Cardiac muscle cell (in vitro differentiated cells and primary cell): ENCODE data around the gene PCDH9. TPM values are rescaled to one million over a fixed set of nuclear protein-coding genes. Genes with fewer than 3 reads are reported as not detected.

ENCODE experiments used
- DNase-seq, 2 donors: peaks; one replicate each; pipeline versions ENCODE4 v3.0.0 to v3.0.0-alpha.2; 2010 to 2017; ENCODE audit warnings: low read depth in 1 of 2, low spot score in 1 of 2
- H3K27ac ChIP-seq: fragments of 200-600 bp; sonication (generic); 2 replicates; pipeline ENCODE4 v1.5.1; 2016
- H3K27me3 ChIP-seq: fragments of 200-600 bp; sonication (generic); 2 replicates; pipeline ENCODE4 v1.6.0; 2016; ENCODE audit warnings: control low read depth
- H3K36me3 ChIP-seq: fragments of 200-600 bp; sonication (generic); 2 replicates; pipeline ENCODE4 v1.5.1; 2016; ENCODE audit warnings: control low read depth
- H3K4me1 ChIP-seq: fragments of 200-600 bp; sonication (generic); 2 replicates; pipeline ENCODE4 v1.8.1; 2017; ENCODE audit warnings: low read depth, mild to moderate bottlenecking, mixed run types
- H3K4me3 ChIP-seq: fragments of 200-600 bp; sonication (generic); 2 replicates; pipeline ENCODE4 v1.5.1; 2016; ENCODE audit warnings: mild to moderate bottlenecking
- H3K9me3 ChIP-seq: fragments of 200-600 bp; sonication (generic); 2 replicates; pipeline ENCODE4 v1.5.1; 2017; ENCODE audit warnings: low read depth, mild to moderate bottlenecking, control low read depth
- polyA plus RNA-seq: library from polyadenylated mRNA; unstranded; fragments of >200 nt; fragmentation: Nextera tagmentation; extraction: Ambion mirVana; gene quantifications from 2 replicates; pipeline ENCODE4 v1.2.1, GENCODE V29; 2016
- total RNA-seq: library from RNA; depleted of rRNA; stranded (reverse); fragments of >200 nt; gene quantifications from 2 replicates; pipeline ENCODE4 v1.2.3, GENCODE V29; 2016
- TF ChIP-seq, protein P1 (sequence below): IDR thresholded peaks from 2 replicates; pipeline ENCODE4 v1.5.1; 2012; ENCODE audit warnings: low read depth, mild to moderate bottlenecking, low read length

The PCDH9 gene
- total and polyA plus RNA-seq, 2 experiments from 2014 or later = 1.6 to 2.3 TPM

DNA sequence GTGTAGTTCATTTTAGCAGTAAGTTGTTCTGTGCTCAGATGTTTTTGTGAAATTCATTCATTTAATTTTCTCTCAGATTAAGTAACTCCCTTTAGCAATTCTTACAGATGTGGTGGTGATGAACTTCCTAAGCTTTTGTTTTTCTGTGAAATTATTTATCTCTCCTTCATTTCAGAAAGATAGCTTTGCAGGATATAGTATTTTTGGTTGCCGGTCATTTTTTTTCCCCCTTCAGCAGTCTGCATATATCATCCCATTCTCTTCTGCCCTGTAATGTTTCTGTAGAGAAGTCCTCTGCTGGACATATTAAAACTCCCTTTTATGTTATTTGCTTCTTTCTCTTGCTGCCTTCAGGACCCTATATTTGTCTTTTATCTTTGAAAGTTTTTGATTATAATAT, 470.2 kb downstream of the PCDH9 start:
- H3K4me3 ChIP-seq = no peak overlapping the region

DNA sequence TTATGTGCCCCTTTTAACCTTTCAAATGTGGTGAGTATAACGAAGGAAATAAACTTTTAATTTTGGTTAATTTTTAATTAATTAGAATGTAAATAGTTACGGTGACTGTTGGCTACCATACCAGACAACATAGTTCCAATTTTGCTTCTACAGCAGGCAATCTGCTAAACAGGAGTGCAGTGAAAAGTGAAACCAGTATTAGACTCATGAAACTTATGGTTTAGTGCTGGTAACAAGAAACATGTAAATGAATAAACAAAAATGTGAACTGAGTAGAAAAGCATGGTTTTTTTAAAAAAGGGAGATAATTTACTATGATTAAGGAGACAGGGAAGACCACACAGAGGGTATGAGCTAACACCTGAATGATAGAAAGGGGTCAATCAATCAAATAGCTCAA, 478.4 kb downstream of the PCDH9 start:
- Histone ChIP-seq H3K27me3 (no peaks in the 10 kb centered on the region), H3K9me3 (no peaks in the 10 kb centered on the region), H3K27ac (no peak overlapping the region), H3K36me3 (no peaks in the 10 kb centered on the region), H3K4me1 (no peaks in the 10 kb centered on the region), H3K4me3 (no peak overlapping the region)
- TF ChIP-seq, protein P1, sequence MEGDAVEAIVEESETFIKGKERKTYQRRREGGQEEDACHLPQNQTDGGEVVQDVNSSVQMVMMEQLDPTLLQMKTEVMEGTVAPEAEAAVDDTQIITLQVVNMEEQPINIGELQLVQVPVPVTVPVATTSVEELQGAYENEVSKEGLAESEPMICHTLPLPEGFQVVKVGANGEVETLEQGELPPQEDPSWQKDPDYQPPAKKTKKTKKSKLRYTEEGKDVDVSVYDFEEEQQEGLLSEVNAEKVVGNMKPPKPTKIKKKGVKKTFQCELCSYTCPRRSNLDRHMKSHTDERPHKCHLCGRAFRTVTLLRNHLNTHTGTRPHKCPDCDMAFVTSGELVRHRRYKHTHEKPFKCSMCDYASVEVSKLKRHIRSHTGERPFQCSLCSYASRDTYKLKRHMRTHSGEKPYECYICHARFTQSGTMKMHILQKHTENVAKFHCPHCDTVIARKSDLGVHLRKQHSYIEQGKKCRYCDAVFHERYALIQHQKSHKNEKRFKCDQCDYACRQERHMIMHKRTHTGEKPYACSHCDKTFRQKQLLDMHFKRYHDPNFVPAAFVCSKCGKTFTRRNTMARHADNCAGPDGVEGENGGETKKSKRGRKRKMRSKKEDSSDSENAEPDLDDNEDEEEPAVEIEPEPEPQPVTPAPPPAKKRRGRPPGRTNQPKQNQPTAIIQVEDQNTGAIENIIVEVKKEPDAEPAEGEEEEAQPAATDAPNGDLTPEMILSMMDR = no peak
- no peak for DNase-seq

More for the DNA sequence above, 470.2 kb downstream of the PCDH9 start:
- H3K27ac ChIP-seq = no peak overlapping the region
- DNase-seq = no peak
- TF ChIP-seq, protein P1 = no peak
- H3K4me1 ChIP-seq = no peaks in the 10 kb centered on the region
- no peaks in the 10 kb centered on the region for H3K36me3 ChIP-seq
- no peaks in the 10 kb centered on the region for H3K9me3 ChIP-seq
- no peaks in the 10 kb centered on the region for H3K27me3 ChIP-seq

DNA sequence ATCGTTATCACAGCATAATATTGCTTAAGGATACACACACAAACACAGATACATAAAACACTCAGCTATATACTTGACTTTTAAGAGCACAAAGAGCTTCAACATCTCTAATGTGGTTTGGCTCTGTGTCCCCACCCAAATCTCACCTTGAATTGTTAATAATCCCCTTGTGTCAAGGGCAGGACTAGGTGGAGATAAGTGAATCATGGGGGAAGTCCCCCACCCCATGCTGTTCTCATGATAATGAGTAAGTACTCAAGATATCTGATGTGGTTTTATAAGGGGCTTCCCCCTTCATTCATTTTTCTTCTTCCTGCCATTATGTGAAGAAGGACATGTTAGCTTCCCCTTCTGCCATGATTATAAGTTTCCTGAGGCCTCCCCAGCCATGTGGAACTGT, 481.4 kb downstream of the PCDH9 start:
- no peak overlapping the region for H3K27ac ChIP-seq
- TF ChIP-seq, protein P1 = no peak
- H3K36me3 ChIP-seq = no peaks in the 10 kb centered on the region
- no peaks in the 10 kb centered on the region for H3K9me3 ChIP-seq
- no peaks in the 10 kb centered on the region for H3K4me1 ChIP-seq
- H3K4me3 ChIP-seq = no peak overlapping the region
- H3K27me3 ChIP-seq = no peaks in the 10 kb centered on the region
- no peak for DNase-seq

DNA sequence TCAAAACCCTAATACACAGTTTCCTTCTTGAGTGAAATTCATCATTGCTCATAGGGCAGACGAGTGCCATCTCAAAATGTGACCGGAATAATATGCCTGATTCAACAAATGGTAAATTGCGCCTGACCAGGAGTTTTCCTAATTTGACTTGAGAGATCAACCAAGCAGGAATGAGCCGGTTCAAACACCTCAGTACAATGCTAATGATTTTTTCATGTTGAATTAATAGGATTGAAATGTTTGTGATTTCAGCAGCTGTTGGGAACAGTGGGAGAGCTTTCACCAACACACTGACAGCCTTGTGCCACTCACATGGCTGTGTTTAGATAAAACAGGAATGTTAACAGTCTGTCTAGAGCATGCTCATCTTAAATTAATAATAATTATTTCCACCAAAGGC, 484.8 kb downstream of the PCDH9 start:
- TF ChIP-seq, protein P1 = no peak
- H3K9me3 ChIP-seq = no peaks in the 10 kb centered on the region
- no peaks in the 10 kb centered on the region for H3K4me1 ChIP-seq
- H3K27me3 ChIP-seq = no peaks in the 10 kb centered on the region
- H3K36me3 ChIP-seq = no peaks in the 10 kb centered on the region
- H3K4me3 ChIP-seq = no peak overlapping the region
- H3K27ac ChIP-seq = no peak overlapping the region
- no peak for DNase-seq

DNA sequence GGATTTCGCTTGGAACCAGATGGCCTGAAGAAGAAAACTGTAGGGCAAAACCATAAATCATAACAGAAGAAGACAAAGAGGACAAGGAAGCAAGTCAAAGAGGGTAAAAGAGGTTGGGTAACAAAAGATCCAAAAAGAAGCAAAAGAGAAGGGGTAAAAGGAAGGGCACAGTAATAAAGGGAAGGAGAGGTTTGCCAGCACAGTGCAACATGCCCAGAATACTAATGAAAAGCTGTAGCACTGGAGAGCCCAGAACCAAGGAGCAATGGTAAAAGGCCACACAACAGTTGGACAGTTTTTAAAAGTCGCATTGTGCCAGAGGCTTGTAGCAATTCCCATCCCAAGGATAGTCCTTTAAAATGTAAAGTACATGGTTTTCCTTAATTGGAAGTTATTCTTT, 506.6 kb downstream of the PCDH9 start:
- TF ChIP-seq, protein P1 = no peak

DNA sequence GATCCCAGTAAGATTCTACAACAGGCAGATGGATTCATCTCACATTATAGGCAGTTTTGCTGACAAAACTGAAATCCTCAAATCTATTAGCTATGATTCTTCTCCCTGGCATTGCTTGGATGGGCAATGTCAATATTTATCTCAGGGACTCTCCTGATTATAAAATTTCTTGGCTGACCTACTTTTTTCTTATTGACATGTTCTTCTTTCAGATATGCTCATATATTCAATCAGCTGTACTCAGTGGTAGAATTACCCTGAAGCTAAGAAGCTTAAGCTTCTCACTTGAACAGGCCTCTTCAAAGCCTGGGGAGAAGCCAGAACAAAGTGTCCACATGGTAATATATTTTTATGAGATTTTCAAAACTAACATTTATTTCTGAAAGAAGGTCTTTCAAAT, 513.6 kb downstream of the PCDH9 start:
- H3K27me3 ChIP-seq = no peaks in the 10 kb centered on the region
- no peaks in the 10 kb centered on the region for H3K36me3 ChIP-seq
- TF ChIP-seq, protein P1 = no peak
- no peak overlapping the region for H3K4me3 ChIP-seq
- H3K9me3 ChIP-seq = no peaks in the 10 kb centered on the region
- no peaks in the 10 kb centered on the region for H3K4me1 ChIP-seq
- no peak for DNase-seq
- H3K27ac ChIP-seq = no peak overlapping the region

More for the DNA sequence above, 506.6 kb downstream of the PCDH9 start:
- H3K9me3 ChIP-seq = no peaks in the 10 kb centered on the region
- H3K27ac ChIP-seq = no peak overlapping the region
- no peaks in the 10 kb centered on the region for H3K27me3 ChIP-seq
- no peak for DNase-seq
- no peaks in the 10 kb centered on the region for H3K36me3 ChIP-seq
- H3K4me1 ChIP-seq = no peaks in the 10 kb centered on the region
- H3K4me3 ChIP-seq = no peak overlapping the region
